Measurements from ENCODE around the gene PTPN2.

DNA sequence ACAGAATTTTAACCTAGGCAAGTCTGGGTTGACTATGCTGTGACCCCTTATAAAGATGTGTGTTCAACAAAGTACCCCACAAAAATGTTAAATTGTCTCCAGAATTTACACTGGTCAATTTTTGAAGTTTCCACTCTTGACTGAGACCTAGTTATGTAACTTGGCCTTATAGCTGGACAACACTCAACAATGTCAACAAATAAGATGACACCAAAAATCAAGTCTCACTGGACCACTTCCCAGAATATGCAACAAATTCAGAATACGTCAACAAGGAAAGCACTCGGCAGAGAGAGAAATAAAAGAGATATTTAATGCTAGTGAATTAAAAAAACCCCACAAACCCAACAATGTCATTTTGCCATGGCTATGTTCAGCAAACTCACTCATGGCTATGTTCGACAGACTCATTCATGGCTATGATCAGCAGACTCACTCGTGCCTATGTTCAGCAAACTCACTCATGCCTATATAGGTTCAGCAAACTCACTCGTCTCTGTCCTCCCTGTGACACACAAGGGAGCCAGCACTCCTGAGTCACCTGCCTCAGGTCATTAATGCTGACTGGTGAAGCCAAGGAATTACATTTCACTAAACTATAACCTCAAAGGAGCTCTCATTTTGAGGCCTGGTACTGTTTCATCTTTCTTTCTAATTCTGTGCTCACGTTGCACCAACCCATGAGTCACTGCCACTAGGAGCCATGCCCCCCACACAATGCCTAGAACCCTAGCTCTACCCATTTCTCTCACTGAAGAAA lies 72.7 kb downstream of the PTPN2 start:
- no peak for TF ChIP-seq EZH2 (IDR thresholded peaks at IDR 0.05)
- TF ChIP-seq POLR2AphosphoS5 (IDR thresholded peaks at IDR 0.05; ENCODE audit: borderline replicate concordance, low read depth, low read length), result no peak

All from SK-N-MC (cell line).